A549 (cell line): ENCODE data around the gene TRPM6.

Source experiments
- EP300 ChIP-seq, 2 experiments: fragments of >200 bp; sonication (Bioruptor Twin); formaldehyde crosslinking; IDR thresholded peaks; 2 replicates in 1 of 2; 3 replicates in 1 of 2; pipeline ENCODE4 v1.6.1; 2016 to 2017
- MAZ ChIP-seq: fragments of 150-350 bp; IDR thresholded peaks from 2 replicates; pipeline ENCODE4 v1.6.1; 2014; ENCODE audit warnings: antibody characterized with exemption, low read depth, low read length, borderline replicate concordance
- POLR2A ChIP-seq: IDR thresholded peaks from 2 replicates; pipeline ENCODE4 v1.6.1; 2012; ENCODE audit warnings: mild to moderate bottlenecking, low read length
- TF ChIP-seq, protein P1 (sequence below): fragments of >200 bp; sonication (Bioruptor Twin); formaldehyde crosslinking; IDR thresholded peaks from 3 replicates; pipeline ENCODE4 v1.5.1; 2016

DNA sequence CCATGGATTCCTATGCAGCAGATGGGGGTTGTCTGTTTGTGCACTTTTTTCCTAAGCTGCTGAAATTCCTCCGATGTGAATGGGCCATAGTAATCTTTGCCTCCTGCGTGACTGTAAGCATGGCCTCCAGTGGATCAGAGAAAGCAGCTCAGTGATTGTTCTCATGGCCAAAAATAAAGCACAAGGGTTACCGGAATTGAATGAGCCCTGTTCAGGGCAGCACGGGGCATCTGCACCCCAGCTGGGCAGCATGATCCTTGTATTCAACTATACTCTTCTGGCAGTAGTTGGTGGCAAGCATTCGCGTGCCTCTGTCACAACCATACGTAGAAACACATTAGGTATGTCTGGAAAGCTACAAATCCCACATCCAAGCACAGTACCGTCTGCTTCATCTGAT, 196.7 kb downstream of the TRPM6 start:
- TF ChIP-seq POLR2A (no peak), EP300 (IDR thresholded peaks at IDR 0.05) (no peak), MAZ (no peak)
- TF ChIP-seq, protein P1, sequence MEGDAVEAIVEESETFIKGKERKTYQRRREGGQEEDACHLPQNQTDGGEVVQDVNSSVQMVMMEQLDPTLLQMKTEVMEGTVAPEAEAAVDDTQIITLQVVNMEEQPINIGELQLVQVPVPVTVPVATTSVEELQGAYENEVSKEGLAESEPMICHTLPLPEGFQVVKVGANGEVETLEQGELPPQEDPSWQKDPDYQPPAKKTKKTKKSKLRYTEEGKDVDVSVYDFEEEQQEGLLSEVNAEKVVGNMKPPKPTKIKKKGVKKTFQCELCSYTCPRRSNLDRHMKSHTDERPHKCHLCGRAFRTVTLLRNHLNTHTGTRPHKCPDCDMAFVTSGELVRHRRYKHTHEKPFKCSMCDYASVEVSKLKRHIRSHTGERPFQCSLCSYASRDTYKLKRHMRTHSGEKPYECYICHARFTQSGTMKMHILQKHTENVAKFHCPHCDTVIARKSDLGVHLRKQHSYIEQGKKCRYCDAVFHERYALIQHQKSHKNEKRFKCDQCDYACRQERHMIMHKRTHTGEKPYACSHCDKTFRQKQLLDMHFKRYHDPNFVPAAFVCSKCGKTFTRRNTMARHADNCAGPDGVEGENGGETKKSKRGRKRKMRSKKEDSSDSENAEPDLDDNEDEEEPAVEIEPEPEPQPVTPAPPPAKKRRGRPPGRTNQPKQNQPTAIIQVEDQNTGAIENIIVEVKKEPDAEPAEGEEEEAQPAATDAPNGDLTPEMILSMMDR, result no peak
